Measurements from ENCODE around the gene RAB3C.

Gene RAB3C

DNA sequence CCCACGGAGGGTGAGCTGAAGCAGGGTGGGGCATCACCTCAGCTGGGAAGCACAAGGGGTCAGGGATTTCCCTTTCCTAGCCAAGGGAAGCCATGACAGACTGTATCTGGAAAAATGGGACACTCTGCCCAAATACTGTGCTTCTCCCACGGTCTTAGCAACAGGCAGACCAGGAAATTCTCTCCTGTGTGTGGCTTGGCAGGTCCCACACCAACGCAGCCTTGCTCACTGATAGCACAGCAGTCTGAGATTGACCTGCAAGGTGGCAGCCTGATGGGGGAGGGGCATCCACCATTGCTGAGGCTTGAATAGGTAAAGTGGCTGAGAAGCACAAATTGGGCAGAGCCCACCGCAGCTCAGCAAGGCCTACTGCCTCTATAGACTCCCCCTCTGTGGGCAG lies 23.2 kb downstream of the RAB3C start:
- DNase-seq = no peak

GRCh38 chr5:58615972-58616371 lies 33.1 kb downstream of the RAB3C start:
- no peak for DNase-seq

- no peak for DNase-seq
These were observed 34.4 kb downstream of the RAB3C start for GRCh38 chr5:58617241-58617640.

DNA sequence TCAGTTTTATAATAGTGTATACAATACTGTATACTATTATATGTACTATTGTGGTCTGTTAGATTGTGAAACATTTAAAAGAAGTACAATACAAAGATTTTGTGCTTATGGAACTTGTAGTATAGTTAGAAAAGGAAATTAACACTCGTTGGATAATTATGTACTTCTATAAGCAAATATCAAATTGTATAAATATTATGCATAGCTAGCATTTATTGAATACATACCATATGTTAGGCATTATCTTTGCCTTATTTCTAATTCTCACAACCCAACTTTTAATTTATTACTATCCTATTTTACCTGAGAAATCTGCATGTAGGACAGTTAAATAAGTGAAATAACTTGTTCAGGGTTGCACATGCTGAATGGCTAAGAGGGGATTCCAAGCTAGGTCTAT lies 37.5 kb downstream of the RAB3C start:
- DNase-seq = no peak

DNA sequence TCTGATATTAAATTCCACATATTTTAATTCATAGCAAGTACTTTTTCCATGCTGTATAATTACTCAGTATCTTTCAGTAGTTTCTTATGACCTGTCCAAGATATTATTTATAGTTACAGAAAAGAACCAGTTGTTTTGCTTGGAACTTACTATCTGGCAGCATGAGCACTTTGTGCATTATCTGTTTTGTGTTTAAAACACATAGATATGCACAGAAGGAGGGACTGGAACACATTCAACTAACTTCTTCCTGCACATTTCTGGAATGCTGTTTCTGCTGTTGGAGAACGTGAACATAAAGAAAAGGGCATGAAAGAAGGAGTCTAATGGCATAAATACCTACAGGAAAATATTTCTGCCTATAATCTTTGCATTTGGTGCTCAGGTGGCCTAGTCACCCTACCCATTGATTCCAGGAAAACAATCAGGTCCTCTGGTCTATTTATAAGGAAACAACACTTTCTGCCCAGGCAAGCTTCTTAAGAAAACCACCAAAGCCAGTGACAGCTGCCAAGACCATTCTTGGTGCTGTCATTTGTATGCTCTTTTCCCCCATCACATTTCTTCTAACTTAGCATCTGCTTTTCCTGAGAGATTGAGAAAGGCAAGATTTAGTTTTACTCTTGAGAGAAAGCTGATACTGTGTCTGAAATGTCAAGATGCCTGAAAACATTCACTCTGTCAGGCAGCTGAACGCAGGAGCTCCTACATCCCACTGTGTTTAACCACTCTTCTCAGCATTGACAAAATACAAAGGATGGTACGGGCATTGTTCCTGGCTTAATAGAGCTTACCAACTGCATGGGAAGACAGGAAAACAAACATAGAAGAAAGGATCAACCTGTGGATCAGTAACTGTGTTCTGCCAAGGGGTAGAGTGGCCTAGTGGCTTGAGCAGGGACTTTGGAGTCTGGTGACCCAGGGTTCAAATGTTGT lies 40.3 kb downstream of the RAB3C start:
- DNase-seq = no peak

DNA sequence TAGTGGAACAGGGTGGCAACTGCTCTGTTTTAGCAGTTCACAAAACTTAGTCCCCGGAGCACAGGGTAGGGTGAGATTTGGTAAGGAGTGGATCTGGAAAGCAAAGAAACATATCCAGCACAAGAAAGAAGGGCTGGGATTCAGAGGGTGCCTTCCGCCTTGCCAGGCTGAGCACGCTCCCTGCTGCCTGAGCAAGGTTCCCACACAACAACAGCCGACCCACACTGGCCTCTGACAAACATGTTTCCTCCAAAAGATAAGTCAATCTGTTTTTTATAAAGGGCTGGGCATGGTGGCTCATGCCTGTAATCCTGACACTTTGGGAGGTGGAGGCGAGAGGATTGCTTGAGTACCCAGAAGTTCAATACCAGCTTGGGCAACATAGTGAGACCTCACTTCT lies 45.8 kb downstream of the RAB3C start:
- DNase-seq = no peak

GRCh38 chr5:58629271-58630159 lies 46.6 kb downstream of the RAB3C start:
- DNase-seq = no peak

GRCh38 chr5:58631895-58632294 lies 49.0 kb downstream of the RAB3C start:
- no peak for DNase-seq

DNA sequence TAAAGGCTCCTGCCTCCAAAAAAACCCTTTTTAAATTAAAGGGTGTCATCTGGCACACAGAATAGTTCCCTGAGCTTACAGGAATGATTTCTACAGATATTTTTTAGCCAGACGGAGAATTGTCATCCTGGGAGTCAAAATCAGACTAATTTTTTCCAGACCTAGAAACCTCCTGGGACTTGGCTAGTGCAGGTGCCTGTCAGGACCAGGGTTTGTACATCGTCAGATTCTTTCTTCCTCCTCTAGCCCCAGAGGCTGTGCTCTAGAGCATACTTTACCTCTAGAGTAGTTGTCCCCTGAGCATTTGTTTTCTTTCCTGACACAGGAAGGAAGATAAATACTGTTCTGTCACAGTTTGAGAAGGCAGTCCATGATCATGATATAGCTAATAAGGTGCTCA lies 52.5 kb downstream of the RAB3C start:
- DNase-seq = no peak

DNA sequence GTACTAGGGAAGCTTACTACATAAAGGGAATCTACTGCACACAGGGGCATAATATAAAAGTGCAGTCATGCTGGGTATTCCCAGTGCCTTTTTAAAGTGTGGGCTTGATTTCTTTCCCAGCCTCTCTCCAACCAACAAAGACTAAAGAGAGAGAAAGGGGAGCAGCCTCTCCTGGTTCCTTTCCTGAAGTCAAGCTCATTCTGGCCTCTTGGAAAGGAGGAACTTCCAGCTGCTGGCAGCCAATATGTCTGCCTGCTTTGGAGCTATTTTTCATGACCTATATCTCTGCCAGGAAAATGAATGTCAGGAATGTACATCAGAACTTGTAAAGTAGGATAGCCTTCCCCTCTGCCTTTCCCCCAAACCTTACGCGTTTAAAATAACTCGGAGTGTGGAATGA lies 57.1 kb downstream of the RAB3C start:
- no peak for DNase-seq

DNA sequence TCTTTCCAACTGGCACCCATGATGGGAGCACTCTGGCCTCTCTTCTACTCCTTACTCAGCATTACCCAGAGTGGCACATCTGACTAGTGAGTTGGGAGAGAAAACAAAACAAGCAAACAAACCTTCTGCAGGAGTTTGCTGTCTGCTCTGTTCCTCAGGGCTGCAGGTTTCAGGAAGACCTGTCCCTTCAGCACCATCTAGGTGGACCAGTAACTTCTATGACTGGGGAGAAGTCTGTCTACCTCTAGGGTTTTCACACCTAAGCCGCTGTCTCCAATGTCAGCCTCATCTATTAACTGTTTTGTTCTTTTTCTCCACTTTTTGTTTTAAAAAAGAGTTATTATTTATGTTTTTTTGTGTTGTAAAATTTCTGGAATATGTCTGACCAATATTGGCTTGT lies 58.7 kb downstream of the RAB3C start:
- DNase-seq = no peak

- no peak for DNase-seq
These were observed 66.0 kb downstream of the RAB3C start for GRCh38 chr5:58648846-58649245.

GRCh38 chr5:58649716-58650115 lies 66.8 kb downstream of the RAB3C start:
- no peak for DNase-seq

DNA sequence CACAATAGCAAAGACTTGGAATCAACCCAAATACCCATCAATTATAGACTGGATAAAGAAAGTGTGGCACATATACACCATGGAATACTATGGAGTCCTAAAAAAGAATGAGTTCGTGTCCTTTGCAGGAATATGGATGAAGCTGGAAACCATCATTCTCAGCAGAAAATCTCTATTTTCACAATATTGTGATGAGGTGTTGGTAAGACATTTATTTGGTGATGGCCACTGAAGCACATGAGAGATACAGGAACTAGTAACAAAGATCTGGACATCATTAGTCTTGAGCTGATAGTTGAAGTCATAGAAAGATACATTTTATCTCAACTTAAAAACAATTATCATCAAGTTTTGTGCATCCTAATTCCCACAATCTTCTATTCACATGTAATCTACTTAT lies 70.6 kb downstream of the RAB3C start:
- DNase-seq = no peak

GRCh38 chr5:58666141-58666540 lies 83.3 kb downstream of the RAB3C start:
- DNase-seq = no peak

GRCh38 chr5:58666598-58667581 lies 84.0 kb downstream of the RAB3C start:
- DNase-seq = no peak

- DNase-seq = no peak
These were observed 87.7 kb downstream of the RAB3C start for GRCh38 chr5:58670582-58670981.

GRCh38 chr5:58671155-58671554 lies 88.3 kb downstream of the RAB3C start:
- no peak for DNase-seq

DNA sequence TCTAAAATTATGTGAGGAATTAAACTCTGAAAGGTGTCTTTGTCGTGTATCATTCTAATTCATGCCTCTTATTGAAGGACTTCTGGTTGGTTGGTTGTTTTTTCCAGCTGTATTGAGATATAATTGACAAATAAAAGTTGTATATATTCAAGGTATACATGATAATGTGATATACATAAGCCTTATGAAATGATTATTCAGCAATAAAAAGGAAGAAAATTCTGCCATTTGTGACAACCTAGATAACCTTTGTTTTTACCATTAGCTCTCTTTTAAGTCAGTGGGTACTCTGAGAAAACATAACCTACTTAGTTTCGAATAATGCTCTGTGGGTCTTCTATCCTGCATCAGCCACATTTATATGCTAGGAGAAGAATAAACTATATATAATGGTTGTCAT lies 89.6 kb downstream of the RAB3C start:
- no peak for DNase-seq

- no peak for DNase-seq
These were observed 91.2 kb downstream of the RAB3C start for GRCh38 chr5:58674070-58674469.

GRCh38 chr5:58674711-58675110 lies 91.8 kb downstream of the RAB3C start:
- DNase-seq = no peak

GRCh38 chr5:58675341-58675740 lies 92.5 kb downstream of the RAB3C start:
- DNase-seq = no peak

- DNase-seq = no peak
These were observed 94.8 kb downstream of the RAB3C start for GRCh38 chr5:58677650-58678049.

Data from stimulated activated CD4-positive, alpha-beta T cell treated with anti-CD3 and anti-CD28 coated beads, Interleukin-4, amount 100 ng/mL, for 24 hours (primary cell).